DMS114 treated with DMSO at 0.1 percent for 48 hours (cell line): ENCODE measurements around the gene NHLRC4.

Experiments used
- DNase-seq: peaks from one replicate; lab custom pipeline; 2025; ENCODE audit not compliant: unreplicated experiment; lab: John Stamatoyannopoulos, UW

NHLRC4 gene

GRCh38 chr16:566475-567372 is at the start of gene NHLRC4:
Gene NHLRC4, plus strand, starts transcription at chr16:567005. Its CDS starts 1,043 bp downstream, at chr16:568048.
- DNase-seq, result no peak

GRCh38 chr16:518858-519257 is 47.9 kb upstream of the NHLRC4 start:
- DNase-seq, result no peak

GRCh38 chr16:519425-519824 is 47.4 kb upstream of the NHLRC4 start:
- DNase-seq, result no peak

- DNase-seq, result no peak
Measured at GRCh38 chr16:519841-520687, 46.7 kb upstream of the NHLRC4 start.

- no peak for DNase-seq
Measured at GRCh38 chr16:520847-521246, 46.0 kb upstream of the NHLRC4 start.

- no peak for DNase-seq
Measured at GRCh38 chr16:521381-522210, 45.2 kb upstream of the NHLRC4 start.

GRCh38 chr16:522320-523096 is 44.3 kb upstream of the NHLRC4 start:
- DNase-seq, result no peak

- no peak for DNase-seq
Measured at GRCh38 chr16:523097-523741, 43.6 kb upstream of the NHLRC4 start.

GRCh38 chr16:524274-525040 is 42.3 kb upstream of the NHLRC4 start:
- DNase-seq, result no peak

GRCh38 chr16:525123-525519 is 41.7 kb upstream of the NHLRC4 start:
- no peak for DNase-seq

- no peak for DNase-seq
Measured at GRCh38 chr16:525520-526180, 41.2 kb upstream of the NHLRC4 start.

- DNase-seq, result no peak
Measured at GRCh38 chr16:526181-527014, 40.4 kb upstream of the NHLRC4 start.

- peak; percentile 51 for DNase-seq
Measured at GRCh38 chr16:527015-527903, 39.5 kb upstream of the NHLRC4 start, which contains the start of gene CAPN15. Gene CAPN15, plus strand, starts transcription at chr16:527712. Its CDS starts 19,127 bp downstream, at chr16:546839.

GRCh38 chr16:528111-529011 is 38.4 kb upstream of the NHLRC4 start:
- no peak for DNase-seq

- DNase-seq, result no peak
Measured at GRCh38 chr16:529012-529575, 37.7 kb upstream of the NHLRC4 start.
